ENCODE data around the gene METTL21A.
"Not testable (repeated sequence)": the region's sequence is repeated elsewhere in the genome, so short reads cannot be mapped to it uniquely, and the experiment has no call there.

The METTL21A gene

GRCh38 chr2:207625014-207625907, at the start of gene METTL21A:
Gene METTL21A, minus strand, starts transcription at chr2:207625394. Its CDS starts 1,019 bp downstream, at chr2:207624375.
- peak; percentile 95 for DNase-seq

DNA sequence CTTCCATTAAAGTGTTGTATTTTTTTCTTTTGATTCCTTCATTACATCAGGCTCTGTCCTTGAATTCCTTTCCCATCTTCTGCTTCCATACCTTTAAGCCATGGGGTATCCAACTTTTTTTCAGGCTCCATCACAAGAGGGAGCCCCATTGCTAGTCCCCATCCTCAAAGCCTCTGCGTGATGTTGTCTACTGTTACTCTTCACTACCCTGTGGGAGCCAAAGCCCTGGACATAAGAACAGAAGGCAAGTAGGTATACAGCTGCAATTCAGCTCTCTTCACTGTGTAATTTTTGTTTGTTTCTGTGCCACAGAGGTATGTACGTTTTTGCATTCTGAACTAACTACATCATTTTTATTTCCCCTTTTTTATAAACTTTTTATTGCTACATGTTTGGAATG, 49.6 kb upstream of the METTL21A start:
- DNase-seq, result no peak

GRCh38 chr2:207674266-207674774, 49.1 kb upstream of the METTL21A start:
- DNase-seq, result no peak

DNA sequence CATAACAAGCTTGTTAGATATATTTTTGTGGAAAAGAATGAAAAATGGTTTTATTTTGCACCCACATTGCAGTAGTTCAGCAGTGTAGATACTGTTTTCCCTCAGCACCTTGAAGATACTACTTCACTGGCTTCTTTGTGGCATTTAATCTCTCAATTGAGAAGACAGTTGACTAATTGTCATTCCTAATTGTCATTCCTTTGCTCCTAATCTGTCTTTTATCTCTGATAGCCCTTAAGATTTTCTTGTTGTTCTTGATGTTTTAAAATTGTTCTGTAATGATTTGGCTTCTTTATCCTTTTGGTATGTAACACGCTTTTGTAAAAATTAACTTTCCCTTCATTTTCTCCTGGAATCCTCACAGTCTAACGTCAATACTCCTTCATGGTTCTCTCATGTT, 48.2 kb upstream of the METTL21A start:
- no peak for DNase-seq

GRCh38 chr2:207670887-207671286, 45.7 kb upstream of the METTL21A start:
- DNase-seq, result no peak

- no peak for DNase-seq
Observed at GRCh38 chr2:207663870-207664545, 38.8 kb upstream of the METTL21A start.

DNA sequence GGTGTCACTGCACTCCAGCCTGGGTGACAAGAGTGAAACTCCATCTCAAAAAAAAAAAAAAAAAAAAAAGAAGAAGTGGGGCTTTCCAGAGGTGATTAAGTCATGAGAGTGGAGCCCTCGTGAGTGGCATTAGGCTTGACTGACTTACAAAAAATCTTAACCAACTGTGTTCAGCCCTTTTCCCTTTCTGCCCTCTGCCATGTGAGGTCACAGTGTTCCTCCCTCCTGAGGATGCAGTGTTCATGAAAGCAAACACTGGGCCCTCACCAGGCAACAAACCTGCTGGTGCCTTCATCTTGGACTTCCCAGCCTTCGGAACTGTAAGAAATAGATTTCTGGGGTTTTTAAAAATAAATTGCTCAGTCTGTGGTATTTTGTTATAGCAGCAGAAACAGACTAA, 37.0 kb upstream of the METTL21A start:
- DNase-seq, result no peak

DNA sequence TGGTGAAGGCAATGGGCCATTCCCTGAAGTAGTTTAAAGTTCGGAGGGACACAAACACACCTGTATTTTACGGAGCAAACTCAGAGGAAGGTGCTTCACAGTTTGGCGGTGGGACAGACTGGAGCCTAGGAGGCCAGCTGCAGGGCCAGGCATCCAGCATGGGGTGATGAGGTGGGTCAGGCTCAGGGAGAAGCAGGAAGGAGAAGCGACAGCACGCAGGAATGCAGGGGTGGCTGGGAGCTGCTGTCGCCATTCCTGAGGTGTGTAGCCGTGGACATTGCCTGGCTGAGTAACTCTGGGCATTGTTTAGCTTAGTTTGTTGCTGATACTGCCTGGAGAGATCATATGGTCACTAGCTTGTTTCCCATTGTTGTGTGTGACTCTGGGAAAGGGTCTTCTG, 35.8 kb upstream of the METTL21A start:
- DNase-seq, result no peak

DNA sequence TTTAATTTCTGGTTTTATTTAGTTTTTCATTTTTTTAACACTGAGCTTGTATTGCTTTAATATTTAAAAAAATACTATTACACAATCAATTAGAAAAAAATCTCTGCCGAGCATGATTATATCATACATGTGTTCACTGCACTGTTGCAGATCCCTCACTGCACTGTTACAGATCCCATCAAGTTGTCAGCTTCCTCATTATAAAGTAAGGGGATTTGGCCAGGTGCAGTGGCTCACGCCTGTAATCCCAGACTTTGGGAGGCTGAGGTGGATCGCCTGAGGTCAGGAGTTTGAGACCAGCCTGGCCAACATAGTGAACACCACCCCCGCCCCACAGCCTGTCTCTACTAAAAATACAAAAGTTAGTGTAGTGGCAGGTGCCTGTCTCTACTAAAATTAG, 33.0 kb upstream of the METTL21A start:
- DNase-seq, result no peak

- DNase-seq, result no peak
Observed at GRCh38 chr2:207655000-207655399, 29.8 kb upstream of the METTL21A start.

DNA sequence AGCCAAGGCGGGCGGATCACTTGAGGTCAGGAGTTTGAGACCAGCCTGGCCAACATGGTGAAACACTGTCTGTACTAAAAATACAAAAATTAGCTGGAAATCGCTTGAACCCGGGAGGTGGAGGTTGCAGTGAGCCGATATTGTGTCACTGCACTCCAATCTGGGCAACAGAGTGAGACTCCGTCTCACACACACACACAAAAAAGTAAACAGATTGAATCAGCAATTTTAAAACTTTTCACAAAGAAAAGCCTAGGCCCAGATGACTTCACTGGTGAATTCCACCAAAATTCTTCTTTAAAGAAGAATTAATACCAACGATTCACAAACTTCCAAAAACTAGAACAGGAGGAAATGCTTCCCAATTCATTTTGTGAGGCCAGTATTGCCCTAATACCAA, 21.4 kb upstream of the METTL21A start:
- not testable (repeated sequence) for DNase-seq

GRCh38 chr2:207643892-207644291, 18.7 kb upstream of the METTL21A start:
- DNase-seq, result no peak

- no peak for DNase-seq
Observed at GRCh38 chr2:207640661-207641060, 15.5 kb upstream of the METTL21A start.

- DNase-seq, result no peak
Observed at GRCh38 chr2:207640160-207640559, 15.0 kb upstream of the METTL21A start.

GRCh38 chr2:207639288-207639687, 14.1 kb upstream of the METTL21A start:
- DNase-seq, result not testable (repeated sequence)

- DNase-seq, result no peak
Observed at GRCh38 chr2:207635468-207636200, 10.4 kb upstream of the METTL21A start.

- DNase-seq, result no peak
Observed at GRCh38 chr2:207633686-207634085, 8.5 kb upstream of the METTL21A start.

DNA sequence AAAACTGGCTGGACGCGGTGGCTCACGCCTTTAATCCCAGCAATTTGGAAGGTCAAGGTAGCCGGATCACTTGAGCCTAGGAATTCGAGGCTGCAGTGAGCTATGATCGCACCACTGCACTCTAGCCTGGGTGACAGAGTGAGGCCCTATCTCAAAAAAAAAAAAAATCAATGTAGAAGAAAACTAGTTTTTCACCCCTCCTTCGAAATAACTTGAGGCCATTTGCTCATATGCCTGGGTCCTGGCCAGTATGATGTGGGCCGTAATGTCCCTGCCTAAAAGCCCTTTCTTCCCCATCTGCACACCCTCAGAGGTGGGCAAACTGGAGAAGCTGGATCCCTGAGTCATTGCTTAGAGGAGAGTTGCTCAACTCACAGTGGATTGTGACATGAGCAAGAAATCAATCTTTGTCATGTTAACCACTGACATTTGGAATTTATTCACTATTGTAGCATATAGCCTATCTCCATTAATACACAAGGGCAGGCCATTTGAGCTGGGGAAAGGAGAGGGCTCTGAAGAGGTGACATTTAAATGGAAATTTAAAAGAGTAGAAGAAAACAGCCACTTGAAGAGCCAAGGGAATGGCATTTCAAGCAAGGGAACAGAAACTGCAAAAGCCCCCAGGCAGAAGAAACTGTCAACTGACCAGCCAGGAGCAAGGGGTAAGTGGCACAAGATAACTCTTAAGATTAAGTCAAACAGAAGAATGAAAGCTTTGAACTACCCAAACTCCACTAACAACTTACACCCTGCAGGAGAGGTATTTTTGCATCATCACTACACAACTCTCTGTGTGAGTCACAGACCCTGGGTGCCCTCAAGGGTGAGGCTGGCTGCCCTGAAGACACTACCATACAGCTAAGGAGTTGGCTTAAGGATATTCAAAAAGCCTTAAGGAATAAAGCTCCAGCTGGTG, 7.6 kb upstream of the METTL21A start:
- DNase-seq, result no peak

GRCh38 chr2:207630491-207630890, 5.3 kb upstream of the METTL21A start:
- DNase-seq, result no peak

- DNase-seq, result no peak
Observed at GRCh38 chr2:207629553-207629952, 4.4 kb upstream of the METTL21A start.

GRCh38 chr2:207624185-207625013, 795 bp downstream of the METTL21A start:
- peak; percentile 68 for DNase-seq

Measured in stimulated activated CD4-positive, alpha-beta T cell treated with anti-CD3 and anti-CD28 coated beads, Interleukin-4, amount 100 ng/mL, for 1 hour (primary cell).